Motor neuron (in vitro differentiated cells): ENCODE data around the gene LGALS7B. TPM values are rescaled to one million over a fixed set of nuclear protein-coding genes. Genes with fewer than 3 reads are reported as not detected.
A peak's percentile ranks its signal among the peaks of the same experiment; 100 is the strongest.
"Not testable (repeated sequence)": the region's sequence is repeated elsewhere in the genome, so short reads cannot be mapped to it uniquely, and the experiment has no call there.

ENCODE experiments used
- ATAC-seq, 8 experiments: fragments of 200-7000 bp; cut with Tn5 transposase; replicated peaks in 6 of 8; 2 replicates each; pipeline ENCODE4 v1.8.0; 2021; ENCODE audit warnings: mild to moderate bottlenecking in 8 of 8, moderate library complexity in 8 of 8
- H3K27ac ChIP-seq, 2 donors: fragments of 250-450 bp; sonication (Bioruptor Pico); 2 replicates each; pipeline ENCODE4 v1.9.0; 2021; ENCODE audit warnings: antibody characterized with exemption in 2 of 2, mild to moderate bottlenecking in 2 of 2, moderate library complexity in 1 of 2
- H3K4me1 ChIP-seq, 2 donors: fragments of 250-450 bp; sonication (Bioruptor Pico); replicated peaks in 1 of 2; 2 replicates each; pipeline ENCODE4 v1.6.1; 2021; ENCODE audit warnings: antibody characterized with exemption in 2 of 2, mild to moderate bottlenecking in 2 of 2, moderate library complexity in 1 of 2
- H3K4me3 ChIP-seq, 5 donors: fragments of 250-450 bp; sonication (Bioruptor Pico); 2 replicates each; pipeline ENCODE4 v1.9.0; 2021; ENCODE audit warnings: antibody characterized with exemption in 5 of 5, mild to moderate bottlenecking in 5 of 5, moderate library complexity in 4 of 5
- WGBS, 10 experiments: fragments of 450-650 bp; shearing (Covaris generic); methylation state at CpG; one replicate each; pipeline ENCODE4 v1.0.0; 2022; 5-methylcytosine and 5-hydroxymethylcytosine counted together
- in situ Hi-C, 9 experiments: fragments of 400-800 bp; cut with MboI; loops; one replicate each; pipeline ENCODE4 v1.15.0; 2021; ENCODE audit warnings: low sequenced_read_pairs in 9 of 9, low pct_unique_long_range_greater_than_20kb in 2 of 9; ENCODE audit not compliant: unreplicated experiment in 9 of 9
- total RNA-seq, 8 experiments: library from RNA; unstranded; fragments of 300-600 nt; gene quantifications; 2 replicates each; pipeline versions ENCODE4 v1.2.3 to v1.2.4, GENCODE V29; 2022

LGALS7B gene
- total RNA-seq, 8 experiments from 2014 or later: 1.0 to 5.0 TPM; not detected in 6

DNA sequence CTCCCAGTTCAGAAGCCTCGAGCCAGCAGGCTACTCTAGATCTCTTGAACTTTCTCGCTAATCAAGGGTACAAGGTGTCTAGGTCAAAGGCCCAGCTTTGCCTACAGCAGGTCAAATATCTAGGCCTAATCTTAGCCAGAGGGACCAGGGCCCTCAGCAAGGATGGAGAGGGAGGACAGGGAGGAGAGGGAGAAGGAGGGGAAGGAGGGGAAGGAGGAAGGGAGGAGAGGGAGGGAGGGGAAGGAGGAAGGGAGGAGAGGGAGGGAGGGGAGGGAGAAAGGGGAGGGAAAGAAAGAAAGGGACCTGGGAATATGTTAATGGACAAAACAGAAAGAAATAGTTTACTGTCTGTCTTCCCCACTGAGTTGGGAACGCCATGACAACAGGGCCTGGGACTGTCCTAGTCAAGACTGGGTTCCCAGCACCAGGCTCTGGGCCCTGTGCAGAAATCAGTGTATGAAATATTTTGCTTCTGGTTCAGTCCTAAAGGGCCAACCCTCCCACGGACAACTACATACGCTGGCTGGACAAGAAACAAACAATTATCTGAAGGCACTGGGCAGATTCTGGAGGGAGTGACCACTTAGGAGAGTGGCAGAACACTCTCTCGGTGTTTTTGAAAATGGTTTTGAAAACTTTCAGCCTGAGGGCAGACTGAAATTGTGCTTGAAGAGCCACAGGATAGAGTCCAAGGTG is 38.0 kb downstream of the LGALS7B start:
- in situ Hi-C loops: no loop called here
- no peak overlapping the region for H3K27ac ChIP-seq
- no peak for ATAC-seq
- peaks cover 5 to 12% of the 10 kb centered on the region in 2 donors for H3K4me1 ChIP-seq
- WGBS, 10 experiments: 40 to 100% (median 72%) methylated on average over 1 to 5 of the region's 6 CpGs; no CpG with 5 or more reads in 3 of the 10 experiments
- no peak overlapping the region for H3K4me3 ChIP-seq

DNA sequence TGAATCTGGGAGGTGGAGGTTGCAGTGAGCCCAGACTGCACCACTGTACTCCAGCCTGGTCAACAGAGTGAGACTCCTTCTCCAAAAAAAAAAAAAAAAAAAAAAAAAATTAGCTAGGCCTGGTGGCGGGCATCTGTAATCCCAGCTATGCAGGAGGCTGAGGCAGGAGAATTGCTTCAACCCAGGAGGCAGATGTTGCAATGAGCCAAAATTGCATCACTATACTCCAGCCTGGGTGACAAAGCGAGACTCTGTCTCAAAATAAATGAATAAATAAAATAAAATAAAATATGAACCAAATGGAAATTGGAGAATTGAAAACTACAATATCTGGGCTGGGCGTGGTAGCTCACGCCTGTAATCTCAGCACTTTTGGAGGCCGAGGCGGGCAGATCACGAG is 40.2 kb downstream of the LGALS7B start:
- ATAC-seq, H3K4me3 ChIP-seq, H3K27ac ChIP-seq, in situ Hi-C loops: not testable (repeated sequence)
- peaks cover 7 to 14% of the 10 kb centered on the region in 2 donors for H3K4me1 ChIP-seq
- 69 to 100% (median 96%) methylated on average over 1 to 7 of the region's 7 CpGs; no CpG with 5 or more reads in 1 of the 10 experiments for WGBS, 10 experiments

DNA sequence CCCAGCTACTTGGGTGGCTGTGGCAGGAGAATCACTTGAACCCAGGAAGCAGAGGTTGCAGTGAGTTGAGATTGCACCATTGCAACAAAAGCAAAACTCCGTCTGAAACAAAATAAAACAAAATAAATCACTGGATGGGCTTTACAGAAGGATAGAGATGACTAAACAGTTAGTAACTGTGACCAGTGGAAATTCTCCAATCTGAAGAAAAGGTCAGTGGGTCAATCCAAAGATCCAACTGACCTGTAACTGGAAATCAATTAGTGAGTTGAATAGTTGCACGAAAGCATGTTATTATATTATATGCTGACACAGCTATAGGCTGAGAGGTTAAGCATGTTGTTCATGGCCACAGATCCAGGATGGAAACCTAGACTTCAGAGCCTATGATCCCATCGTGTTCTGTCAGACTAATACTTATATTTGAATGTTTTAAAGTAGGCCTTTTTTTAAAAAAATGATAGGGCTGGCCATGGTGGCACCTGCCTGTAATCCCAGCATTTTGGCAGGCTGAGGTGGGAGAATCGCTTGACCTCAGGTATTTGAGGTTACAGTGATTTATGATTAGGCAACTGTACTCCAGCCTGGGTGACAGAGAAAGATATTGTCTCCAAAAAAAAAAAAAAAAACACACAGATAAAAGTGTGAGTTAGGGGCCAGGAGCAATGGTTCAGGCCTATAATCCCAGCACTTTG is 41.2 kb downstream of the LGALS7B start:
- 60 to 97% (median 80%) methylated on average over 1 to 4 of the region's 4 CpGs; no CpG with 5 or more reads in 3 of the 10 experiments for WGBS, 10 experiments

DNA sequence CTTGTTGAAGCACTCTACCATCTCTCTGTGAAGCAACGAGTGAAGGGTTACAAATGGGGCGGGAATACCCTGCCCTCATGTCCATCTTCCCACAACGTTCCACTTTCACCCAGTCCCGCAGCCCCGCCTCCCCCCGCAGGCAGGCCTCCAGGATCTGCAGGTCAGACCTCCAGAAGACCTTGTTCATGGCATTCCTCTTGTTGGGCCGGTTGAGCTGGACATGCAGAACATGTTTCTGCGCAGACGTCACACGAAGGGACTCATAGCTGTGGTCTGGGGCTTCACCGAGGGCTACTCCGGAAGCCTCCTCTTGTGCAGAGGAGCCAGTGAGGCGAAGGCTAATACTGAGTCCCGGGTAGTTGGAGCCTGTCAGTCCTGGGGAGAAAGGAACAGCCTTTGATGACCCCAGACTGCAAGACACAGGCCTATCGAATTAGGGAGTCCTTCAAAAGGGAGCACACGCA is 42.2 kb downstream of the LGALS7B start:
- peak; percentile 57 to 70 (median 66) for ATAC-seq
- Histone ChIP-seq H3K4me3 (peak overlapping the region; percentile 49 to 73 (median 58)), H3K27ac (peak overlapping the region; percentile 83 to 91), H3K4me1 (peaks cover 7 to 14% of the 10 kb centered on the region in 2 donors)
- in situ Hi-C loops: no loop called here
- WGBS, 10 experiments: 0 to 10% (median 0%) methylated on average over 1 to 4 of the region's 16 CpGs; no CpG with 5 or more reads in 4 of the 10 experiments

More for the DNA sequence above, 41.2 kb downstream of the LGALS7B start:
- Histone ChIP-seq H3K4me3 (no peak overlapping the region), H3K27ac (no peak overlapping the region), H3K4me1 (peaks cover 7 to 14% of the 10 kb centered on the region in 2 donors)
- in situ Hi-C loops: no loop called here
- no peak for ATAC-seq

DNA sequence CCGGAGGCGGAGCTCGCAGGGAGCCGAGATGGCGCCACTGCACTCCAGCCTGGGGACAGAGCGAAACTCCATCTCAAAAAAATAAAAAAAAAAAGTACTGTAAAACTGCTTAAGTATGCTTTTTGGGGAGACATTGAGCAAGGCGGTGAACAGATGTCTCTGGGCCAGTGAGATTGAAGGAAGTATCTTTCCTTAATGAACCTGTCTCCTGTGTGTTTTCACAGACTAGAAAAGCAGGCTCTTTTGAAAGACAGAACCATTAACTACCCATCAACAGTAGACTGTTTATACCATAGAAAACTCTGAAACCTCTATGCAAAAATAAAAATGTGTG is 44.1 kb downstream of the LGALS7B start:
- no peak for ATAC-seq
- Histone ChIP-seq H3K4me3 (no peak overlapping the region), H3K4me1 (peaks cover 7 to 14% of the 10 kb centered on the region in 2 donors), H3K27ac (no peak overlapping the region)
- in situ Hi-C loops: no loop called here
- WGBS, 10 experiments: 80 to 100% (median 100%) methylated on average over 1 to 7 of the region's 7 CpGs; no CpG with 5 or more reads in 1 of the 10 experiments

DNA sequence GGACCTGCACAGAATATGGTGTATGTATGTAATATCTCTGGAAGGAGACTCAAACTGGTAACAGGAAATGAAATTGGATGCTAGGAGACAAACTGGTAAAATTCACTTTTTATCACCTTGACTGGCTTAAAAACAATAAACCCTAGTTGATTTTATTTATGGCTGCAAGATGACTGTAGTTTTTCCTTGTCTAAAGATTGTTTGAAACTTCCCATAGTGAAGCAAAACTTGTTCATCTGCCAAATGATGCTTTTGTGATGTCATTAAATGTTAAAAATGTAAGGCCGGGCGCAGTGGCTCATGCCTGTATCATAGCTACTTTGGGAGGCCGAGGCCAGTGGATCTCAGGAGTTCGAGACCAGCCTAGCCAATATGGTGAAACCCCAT is 45.1 kb downstream of the LGALS7B start:
- no peak overlapping the region for H3K27ac ChIP-seq
- WGBS, 10 experiments: 65 to 100% (median 91%) methylated on average over 1 to 4 of the region's 4 CpGs; no CpG with 5 or more reads in 4 of the 10 experiments
- ATAC-seq: no peak
- in situ Hi-C loops: no loop called here
- no peak overlapping the region for H3K4me3 ChIP-seq
- peaks cover 7 to 14% of the 10 kb centered on the region in 2 donors for H3K4me1 ChIP-seq

DNA sequence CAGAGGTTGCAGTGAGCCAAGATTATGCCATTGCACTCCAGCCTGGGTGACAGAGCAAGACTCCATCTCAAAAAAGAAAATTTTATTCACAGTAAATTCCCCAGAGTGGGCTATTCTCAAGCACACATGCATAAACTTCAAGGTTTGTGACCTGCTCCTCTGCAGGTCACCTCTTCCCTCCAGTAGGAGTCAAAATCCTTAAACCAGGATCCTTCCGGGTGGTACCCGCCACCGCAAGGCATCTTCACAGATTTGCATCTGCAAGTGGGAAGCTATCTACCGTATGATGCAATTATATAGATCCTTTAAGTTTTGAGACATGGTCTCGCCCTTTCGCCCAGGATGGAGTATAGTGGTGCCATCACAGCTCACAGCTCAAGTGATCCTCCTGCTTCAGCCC is 45.6 kb downstream of the LGALS7B start:
- no peak for ATAC-seq

DNA sequence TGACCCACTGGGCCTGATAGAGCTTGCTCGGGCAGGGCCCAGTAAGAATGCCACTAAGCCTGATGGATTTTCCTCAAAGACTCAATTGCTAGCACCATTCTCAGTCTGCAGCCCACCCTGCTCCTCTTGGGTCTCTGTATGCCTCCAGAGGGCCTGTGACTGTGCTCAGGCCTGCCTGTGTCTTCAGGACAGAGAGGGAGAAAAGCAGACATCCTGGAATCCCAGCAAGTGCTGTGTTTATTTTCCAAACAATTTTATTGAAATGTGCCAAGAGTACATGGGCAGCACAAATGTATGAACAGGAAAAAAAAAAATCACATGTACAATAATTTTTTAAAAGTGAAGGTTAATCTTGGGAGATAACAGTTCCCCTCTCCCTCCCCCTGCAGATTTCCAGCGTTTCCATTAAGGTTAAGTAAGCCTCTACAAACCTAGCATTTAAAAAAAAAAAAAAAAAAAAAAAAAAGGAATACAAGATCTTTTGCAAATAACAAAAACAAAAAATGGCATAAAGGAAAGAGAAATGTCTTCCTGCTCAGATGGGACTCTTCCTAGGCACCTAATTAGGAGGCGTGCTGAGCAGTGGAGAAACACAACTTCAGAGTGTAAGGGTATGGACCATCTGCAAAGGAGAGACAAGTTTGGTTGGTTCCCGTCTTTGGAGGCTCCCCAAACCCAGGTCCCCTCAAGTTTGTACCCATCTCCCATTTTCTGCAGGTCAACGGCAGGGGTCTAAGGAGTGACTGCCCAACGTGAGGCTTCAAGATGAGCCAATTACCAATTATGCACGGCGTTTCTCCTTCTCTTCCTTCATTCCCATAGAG is 47.4 kb downstream of the LGALS7B start:
- H3K27ac ChIP-seq: no peak overlapping the region
- peaks cover 3 to 5% of the 10 kb centered on the region in 2 donors for H3K4me1 ChIP-seq
- in situ Hi-C loops: no loop called here
- no peak overlapping the region for H3K4me3 ChIP-seq
- ATAC-seq: no peak
- WGBS, 10 experiments: 52 to 100% (median 92%) methylated on average over 1 to 7 of the region's 8 CpGs

More for the DNA sequence above, 45.6 kb downstream of the LGALS7B start:
- H3K4me3 ChIP-seq: no peak overlapping the region
- in situ Hi-C loops: no loop called here
- WGBS, 10 experiments: 91 to 100% (median 96%) methylated on average over 3 to 5 of the region's 6 CpGs; no CpG with 5 or more reads in 4 of the 10 experiments
- no peak overlapping the region for H3K27ac ChIP-seq
- peaks cover 7 to 14% of the 10 kb centered on the region in 2 donors for H3K4me1 ChIP-seq

DNA sequence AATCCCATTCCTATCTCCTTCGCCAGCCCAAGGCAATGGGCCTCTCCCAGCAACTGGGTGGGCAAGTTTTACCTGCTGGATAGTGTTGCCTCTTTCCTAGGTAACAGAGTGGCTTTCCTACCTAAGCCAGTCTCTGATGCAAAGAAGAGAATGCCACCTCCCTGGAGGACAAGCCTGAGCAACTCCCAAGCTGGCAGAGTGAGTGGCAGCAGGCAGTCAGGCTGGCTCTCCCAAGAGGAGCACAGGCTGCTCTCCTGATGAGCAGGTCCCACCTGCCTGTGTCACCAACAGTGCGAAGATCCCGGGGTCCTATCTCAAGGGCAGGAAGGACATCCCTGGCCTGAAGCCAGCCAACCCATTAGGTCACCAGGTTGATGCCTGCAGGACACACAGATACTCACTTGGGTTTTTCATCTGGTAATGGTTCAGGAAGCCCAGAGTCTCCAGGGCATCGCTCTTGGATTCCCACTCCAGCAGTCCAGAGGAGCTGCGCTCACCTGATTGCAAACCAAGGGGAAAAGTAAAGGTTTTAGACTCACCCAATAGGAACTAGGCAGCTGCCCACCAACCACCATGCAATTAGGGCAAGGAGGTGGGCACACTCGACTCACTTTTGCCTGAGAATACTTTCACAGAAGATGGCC is 48.1 kb downstream of the LGALS7B start:
- Histone ChIP-seq H3K4me1 (peaks cover 1 to 3% of the 10 kb centered on the region in 2 donors), H3K27ac (no peak overlapping the region), H3K4me3 (no peak overlapping the region)
- 75 to 100% (median 89%) methylated on average over 1 to 5 of the region's 6 CpGs; no CpG with 5 or more reads in 3 of the 10 experiments for WGBS, 10 experiments
- ATAC-seq: no peak
- in situ Hi-C loops: no loop called here

DNA sequence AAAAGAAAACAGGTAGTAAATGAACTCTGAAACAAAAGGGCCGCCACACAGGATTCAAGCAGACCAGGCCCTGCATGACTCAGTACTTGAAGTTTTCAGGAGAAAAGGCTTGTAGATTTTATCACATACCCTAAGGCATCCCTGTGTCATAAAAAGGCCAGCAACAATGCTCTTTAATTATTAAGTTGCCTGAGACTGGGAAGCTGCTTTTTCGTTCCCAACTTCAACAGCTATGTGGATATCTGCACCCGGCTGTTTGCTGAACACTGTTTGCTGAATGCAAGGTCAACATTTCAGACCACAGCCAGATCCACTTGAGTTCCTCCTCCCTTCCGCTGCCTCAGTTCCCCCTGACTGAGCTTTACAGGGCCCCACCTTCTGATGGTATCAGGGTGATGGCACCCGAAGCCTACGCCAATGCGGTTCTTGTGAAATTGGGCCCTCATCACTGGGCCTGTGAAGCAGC is 48.7 kb downstream of the LGALS7B start:
- 93 to 100% (median 97%) methylated on average over 1 to 5 of the region's 7 CpGs; no CpG with 5 or more reads in 3 of the 10 experiments for WGBS, 10 experiments
- ATAC-seq: peak in 2 of 8 experiments; percentile 7 to 28
- Histone ChIP-seq H3K4me1 (no peaks in the 10 kb centered on the region), H3K4me3 (no peak overlapping the region), H3K27ac (no peak overlapping the region)
- in situ Hi-C loops: no loop called here

DNA sequence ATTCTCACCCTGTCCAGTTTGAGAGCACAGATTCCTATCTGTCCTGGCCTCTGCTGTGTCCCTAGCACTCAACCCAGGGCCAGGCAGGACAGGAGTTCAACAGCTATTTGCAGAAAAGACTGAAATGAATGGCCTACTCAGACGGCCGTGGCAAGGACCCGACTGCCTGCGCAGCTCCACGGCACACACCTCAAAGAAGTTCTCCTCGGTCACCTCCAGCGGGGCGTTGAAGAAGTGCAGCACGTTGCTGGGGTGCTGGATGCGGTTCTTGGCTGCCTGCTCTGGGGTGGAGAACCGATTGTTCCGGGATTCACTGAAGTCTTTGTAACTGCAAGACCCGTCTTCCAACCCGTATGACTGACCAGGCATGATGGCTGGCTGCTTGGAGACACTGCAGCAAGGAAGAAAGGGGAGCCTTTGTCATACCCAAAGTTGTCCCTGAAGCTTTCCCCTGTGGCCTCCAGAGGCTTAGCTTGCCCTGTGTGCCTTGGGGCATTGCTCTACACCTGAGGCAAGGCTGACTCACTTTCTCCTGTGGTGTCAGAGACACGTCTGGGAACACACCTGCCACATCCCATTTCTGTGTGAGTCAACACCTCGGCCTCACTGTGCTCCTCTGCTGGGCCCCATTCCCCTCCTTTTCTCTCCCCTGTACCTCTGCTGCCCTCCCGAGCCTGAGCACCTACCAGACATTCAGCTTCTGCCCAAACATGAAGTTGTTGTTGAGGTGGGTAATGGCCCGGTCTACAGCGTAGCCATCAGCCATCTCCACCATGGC is 49.4 kb downstream of the LGALS7B start:
- WGBS, 10 experiments: 80 to 100% (median 88%) methylated on average over 1 to 9 of the region's 19 CpGs; no CpG with 5 or more reads in 5 of the 10 experiments
- no peak for ATAC-seq
- Histone ChIP-seq H3K4me1 (no peaks in the 10 kb centered on the region), H3K27ac (no peak overlapping the region), H3K4me3 (no peak overlapping the region)
- in situ Hi-C loops: no loop called here
